Activated CD8-positive, alpha-beta memory T cell treated with anti-CD3 and anti-CD28 coated beads for 1 hour (primary cell): Measurements from ENCODE around the gene PPIL4.

Source experiments
- DNase-seq, 2 donors: peaks; one replicate each; pipeline ENCODE4 v3.0.0-alpha.2; 2020; ENCODE audit warnings: low read depth in 1 of 2; ENCODE audit errors: extremely low read depth in 1 of 2

The PPIL4 gene

GRCh38 chr6:149484733-149485700 is 60.8 kb downstream of the PPIL4 start, which contains the start of gene ZC3H12D:
Gene ZC3H12D, minus strand, starts transcription at chr6:149485014. Its CDS starts 10,471 bp downstream, at chr6:149474543.
- peak; percentile 58 to 65 for DNase-seq

GRCh38 chr6:149483849-149484655 is 61.8 kb downstream of the PPIL4 start:
- DNase-seq: no peak

GRCh38 chr6:149483334-149483725 is 62.5 kb downstream of the PPIL4 start:
- no peak for DNase-seq

- DNase-seq: no peak
Observed at GRCh38 chr6:149482545-149483333, 63.1 kb downstream of the PPIL4 start.

- no peak for DNase-seq
Observed at GRCh38 chr6:149480502-149481280, 65.2 kb downstream of the PPIL4 start.

GRCh38 chr6:149478631-149479314 is 67.1 kb downstream of the PPIL4 start:
- no peak for DNase-seq

GRCh38 chr6:149477544-149477943 is 68.3 kb downstream of the PPIL4 start:
- DNase-seq: no peak

GRCh38 chr6:149476789-149477455 is 68.9 kb downstream of the PPIL4 start:
- DNase-seq: no peak

- no peak for DNase-seq
Observed at GRCh38 chr6:149474108-149474935, 71.5 kb downstream of the PPIL4 start.

GRCh38 chr6:149473080-149474052 is 72.5 kb downstream of the PPIL4 start:
- no peak for DNase-seq

- no peak for DNase-seq
Observed at GRCh38 chr6:149472241-149472640, 73.6 kb downstream of the PPIL4 start.

- DNase-seq: no peak
Observed at GRCh38 chr6:149471801-149472200, 74.0 kb downstream of the PPIL4 start.

- DNase-seq: no peak
Observed at GRCh38 chr6:149470948-149471347, 74.9 kb downstream of the PPIL4 start.

- DNase-seq: no peak
Observed at GRCh38 chr6:149468179-149468578, 77.7 kb downstream of the PPIL4 start.

- DNase-seq: no peak
Observed at GRCh38 chr6:149467265-149467664, 78.6 kb downstream of the PPIL4 start.

GRCh38 chr6:149464411-149464810 is 81.4 kb downstream of the PPIL4 start:
- DNase-seq: no peak

GRCh38 chr6:149463781-149464180 is 82.1 kb downstream of the PPIL4 start:
- DNase-seq: no peak
